GM12891 (cell line): Measurements from ENCODE around the gene STX10.

Experiments used
- DNase-seq: peaks from one replicate; pipeline ENCODE4 v3.0.0; 2011; ENCODE audit warnings: low spot score; ENCODE audit not compliant: insufficient read length
- FAIRE-seq: peaks from 2 replicates; lab custom pipeline; 2011; peaks lifted over from hg19 to GRCh38; lab: Jason Lieb, UNC
- PAX5 ChIP-seq: IDR thresholded peaks from 2 replicates; pipeline ENCODE4 v1.6.1; 2011; ENCODE audit warnings: low read length, moderate library complexity, mild to moderate bottlenecking; ENCODE audit not compliant: insufficient read depth, severe bottlenecking
- POLR2A ChIP-seq: IDR thresholded peaks from 2 replicates; pipeline ENCODE4 v1.6.1; 2011; ENCODE audit warnings: low read depth, low read length, control low read depth
- POLR2AphosphoS5 ChIP-seq: IDR thresholded peaks from 2 replicates; pipeline ENCODE4 v1.6.1; 2011; ENCODE audit warnings: low read depth, low read length, control low read depth
- POU2F2 ChIP-seq: IDR thresholded peaks from 2 replicates; pipeline ENCODE4 v1.6.1; 2011; ENCODE audit warnings: low read depth, mild to moderate bottlenecking, control low read depth, low read length, moderate library complexity
- SPI1 ChIP-seq: IDR thresholded peaks from 2 replicates; pipeline ENCODE4 v1.6.1; 2011; ENCODE audit warnings: low read depth, low read length, control low read depth
- TAF1 ChIP-seq: IDR thresholded peaks from 2 replicates; pipeline ENCODE4 v1.6.1; 2011; ENCODE audit warnings: low read depth, low read length, control low read depth

STX10 gene

GRCh38 chr19:13164343-13165161 is 14.4 kb upstream of the STX10 start:
- TF ChIP-seq SPI1 (peak; percentile 52; the same call in 1 of the 2 replicates), POU2F2 (no peak), PAX5 (no peak)
- DNase-seq, result no peak
- FAIRE-seq, result no peak

GRCh38 chr19:13163609-13164342 is 13.6 kb upstream of the STX10 start:
- TF ChIP-seq POLR2AphosphoS5 (no peak), TAF1 (no peak), POLR2A (no peak), POU2F2 (no peak)
- FAIRE-seq, result no peak

GRCh38 chr19:13162724-13163608 is 12.8 kb upstream of the STX10 start:
- no peak for TF ChIP-seq POLR2A
- no peak for TF ChIP-seq PAX5
- TF ChIP-seq POU2F2, result peak; percentile 94
- 0 out of 2 replicates have a peak, but pooled peaks have one; percentile 12 for TF ChIP-seq TAF1
- TF ChIP-seq POLR2AphosphoS5, result no peak
- no peak for DNase-seq
- peak; percentile 89 for FAIRE-seq

More at GRCh38 chr19:13163609-13164342, 13.6 kb upstream of the STX10 start:
- no peak for DNase-seq

GRCh38 chr19:13160557-13160956 is 10.4 kb upstream of the STX10 start:
- no peak for DNase-seq
- TF ChIP-seq TAF1 (no peak), POU2F2 (no peak), POLR2AphosphoS5 (no peak), PAX5 (no peak), POLR2A (no peak), SPI1 (no peak)

GRCh38 chr19:13159713-13160112 is 9.5 kb upstream of the STX10 start:
- DNase-seq (no peak), FAIRE-seq (no peak)
- TF ChIP-seq SPI1 (no peak), POLR2A (no peak), TAF1 (no peak), POLR2AphosphoS5 (no peak), PAX5 (no peak), POU2F2 (no peak)

More at GRCh38 chr19:13160557-13160956, 10.4 kb upstream of the STX10 start:
- no peak for FAIRE-seq

GRCh38 chr19:13155472-13156359 is 5.5 kb upstream of the STX10 start:
- FAIRE-seq (peak; percentile 67), DNase-seq (no peak)
- TF ChIP-seq PAX5, result no peak
- peak; percentile 19; the same call in 1 of the 2 replicates for TF ChIP-seq POU2F2
- TF ChIP-seq TAF1, result no peak
- peak; percentile 26; the same call in 1 of the 2 replicates for TF ChIP-seq SPI1
- no peak for TF ChIP-seq POLR2AphosphoS5
- peak; percentile 18; the same call in 1 of the 2 replicates for TF ChIP-seq POLR2A

- FAIRE-seq, result no peak
- no peak for TF ChIP-seq SPI1
- peak; percentile 80; the same call in 1 of the 2 replicates for TF ChIP-seq POU2F2
- peak; percentile 88 for TF ChIP-seq POLR2A
- TF ChIP-seq PAX5, result no peak
- peak; percentile 90 for TF ChIP-seq POLR2AphosphoS5
- peak; percentile 48; the same call in 1 of the 2 replicates for TF ChIP-seq TAF1
- DNase-seq, result no peak
Measured at GRCh38 chr19:13154911-13155471, 4.8 kb upstream of the STX10 start.

GRCh38 chr19:13154241-13154778 is 4.1 kb upstream of the STX10 start:
- FAIRE-seq (peak; percentile 74), DNase-seq (no peak)
- peak; percentile 2; the same call in 1 of the 2 replicates for TF ChIP-seq POU2F2
- peak; percentile 37 for TF ChIP-seq TAF1
- TF ChIP-seq PAX5, result no peak
